ENCODE measurements around the gene EEF1AKMT1. TPM values are rescaled to one million over a fixed set of nuclear protein-coding genes. Genes with fewer than 3 reads are reported as not detected.

Gene EEF1AKMT1
- total and polyA plus RNA-seq, 10 of the 15 experiments (the other 5 are each of a cell fraction or from before 2014, with no cell fraction given), result 7.9 to 44.5 (median 11.0) TPM

DNA sequence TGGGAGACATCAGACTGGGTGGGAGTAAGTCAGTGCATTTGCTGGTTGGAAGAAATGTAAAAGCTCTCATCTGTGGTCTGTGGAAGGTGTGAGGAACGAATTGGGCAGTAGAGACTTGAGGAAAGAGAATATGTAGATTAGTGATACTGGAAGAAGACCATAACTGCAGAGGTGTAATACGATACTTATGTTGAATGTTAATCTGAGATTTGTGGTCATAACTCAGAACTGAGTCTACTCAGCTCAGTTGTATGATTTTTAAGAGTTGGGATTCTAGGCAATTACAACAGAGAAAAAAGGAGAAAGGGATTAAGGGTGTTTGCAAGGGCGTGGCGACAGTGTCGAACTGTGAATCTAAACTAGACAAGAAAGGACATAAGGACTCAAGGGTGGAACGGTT is 73.5 kb downstream of the EEF1AKMT1 start:
- 78% methylated on average over 6 of the region's 6 CpGs for WGBS (ENCODE audit: insufficient coverage, insufficient replicate concordance, low lambda C conversion rate, missing lambda C conversion rate)
- H4K20me1 ChIP-seq (ENCODE audit: control insufficient read depth, insufficient read depth), result no peaks in the 10 kb centered on the region
- ChIA-PET POLR2A (no interaction called here), RAD21 (ENCODE audit: unreplicated experiment) (no interaction called here), CTCF (interaction anchor here (0.6 kb wide), 1 partner anchor 538 kb away, joined by 3 read pairs; no protein-coding TSS in a partner anchor), SMC1A (ENCODE audit: uncharacterized antibody, unreplicated experiment) (no interaction called here)
- DNase-seq (ENCODE audit: low read depth, low spot score) (no peak), FAIRE-seq (no peak), ATAC-seq (no peak)
- no peaks in the 10 kb centered on the region for H3K36me3 ChIP-seq (ENCODE audit: control insufficient read depth in 2 of 2, insufficient read depth in 2 of 2, low read length in 1 of 2)
- intact Hi-C loops (cut with micrococcal nuclease; ENCODE audit: unreplicated experiment) (loop anchor here (5.0 kb wide), 1 partner anchor 203 kb away; no protein-coding TSS in a partner anchor), in situ Hi-C loops (cut with MboI) (no loop called here)
- H3K79me2 ChIP-seq (ENCODE audit: control insufficient read depth, insufficient read depth, low read length), result no peaks in the 10 kb centered on the region
- BruUV-seq (replicated peaks), result no TSS peak
- no peaks in the 10 kb centered on the region for H3K27me3 ChIP-seq (replicated peaks in 1 of 2; ENCODE audit: control insufficient read depth in 2 of 2, insufficient read depth in 2 of 2, low read length in 1 of 2)
- H3K9me3 ChIP-seq (replicated peaks; ENCODE audit: control insufficient read depth, insufficient read depth, low read length), result no peaks in the 10 kb centered on the region
- no peak overlapping the region for H2AFZ ChIP-seq (ENCODE audit: control insufficient read depth, low read depth, low read length)
- H3K27ac ChIP-seq (ENCODE audit: control insufficient read depth, insufficient read depth), result no peak overlapping the region
- H3K4me1 ChIP-seq (ENCODE audit: control insufficient read depth, insufficient read depth, low read length), result peaks cover 6% of the 10 kb centered on the region
- no peak overlapping the region for H3K9ac ChIP-seq (ENCODE audit: control insufficient read depth, insufficient read depth, low read length)
- H3K4me2 ChIP-seq (ENCODE audit: control insufficient read depth, insufficient read depth), result no peak overlapping the region
- TF ChIP-seq SPI1 (IDR thresholded peaks at IDR 0.05; ENCODE audit: borderline replicate concordance, insufficient read depth, low read depth, low read length) (no peak), NFYB (IDR thresholded peaks at IDR 0.05; ENCODE audit: insufficient read depth, low read depth, low read length) (no peak), SUZ12 (IDR thresholded peaks at IDR 0.05; ENCODE audit: unreplicated experiment) (no peak), SP1 (IDR thresholded peaks at IDR 0.05; ENCODE audit: low read depth, low read length) (no peak), HDGF (IDR thresholded peaks at IDR 0.05) (no peak), LARP7 (IDR thresholded peaks at IDR 0.05) (no peak), KLF5 (IDR thresholded peaks at IDR 0.05; ENCODE audit: partially characterized antibody) (no peak)
- TF ChIP-seq, protein P1, sequence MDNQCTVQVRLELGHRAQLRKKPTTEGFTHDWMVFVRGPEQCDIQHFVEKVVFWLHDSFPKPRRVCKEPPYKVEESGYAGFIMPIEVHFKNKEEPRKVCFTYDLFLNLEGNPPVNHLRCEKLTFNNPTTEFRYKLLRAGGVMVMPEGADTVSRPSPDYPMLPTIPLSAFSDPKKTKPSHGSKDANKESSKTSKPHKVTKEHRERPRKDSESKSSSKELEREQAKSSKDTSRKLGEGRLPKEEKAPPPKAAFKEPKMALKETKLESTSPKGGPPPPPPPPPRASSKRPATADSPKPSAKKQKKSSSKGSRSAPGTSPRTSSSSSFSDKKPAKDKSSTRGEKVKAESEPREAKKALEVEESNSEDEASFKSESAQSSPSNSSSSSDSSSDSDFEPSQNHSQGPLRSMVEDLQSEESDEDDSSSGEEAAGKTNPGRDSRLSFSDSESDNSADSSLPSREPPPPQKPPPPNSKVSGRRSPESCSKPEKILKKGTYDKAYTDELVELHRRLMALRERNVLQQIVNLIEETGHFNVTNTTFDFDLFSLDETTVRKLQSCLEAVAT (IDR thresholded peaks at IDR 0.05), result no peak
- no peak overlapping the region for H3K4me3 ChIP-seq

Data from GM12878 (cell line).